Skeletal muscle tissue (tissue), 4 donors: Measurements from ENCODE around the gene APEH. TPM values are rescaled to one million over a fixed set of nuclear protein-coding genes. Genes with fewer than 3 reads are reported as not detected.
A peak's percentile ranks its signal among the peaks of the same experiment; 100 is the strongest.

ENCODE experiments used
- H3K27ac ChIP-seq: one replicate; pipeline ENCODE4 v1.7.0; 2013; ENCODE audit warnings: mild to moderate bottlenecking, low read depth, low read length, inconsistent platforms
- H3K27me3 ChIP-seq, 3 donors: one replicate each; pipeline ENCODE4 v1.7.0; 2013; ENCODE audit warnings: low read length in 3 of 3; ENCODE audit not compliant: control insufficient read depth in 3 of 3, insufficient read depth in 3 of 3
- H3K36me3 ChIP-seq, 3 donors: one replicate each; pipeline ENCODE4 v1.7.0; 2013; ENCODE audit warnings: low read length in 3 of 3; ENCODE audit not compliant: control insufficient read depth in 3 of 3, insufficient read depth in 3 of 3
- H3K4me1 ChIP-seq, 3 donors: one replicate each; pipeline ENCODE4 v1.7.0; 2013; ENCODE audit warnings: low read length in 3 of 3, mild to moderate bottlenecking in 3 of 3; ENCODE audit not compliant: control insufficient read depth in 3 of 3, insufficient read depth in 3 of 3
- H3K4me3 ChIP-seq, 3 donors: one replicate each; pipeline ENCODE4 v1.7.0; 2013; ENCODE audit warnings: low read length in 3 of 3
- H3K9ac ChIP-seq, 3 donors: one replicate each; pipeline ENCODE4 v1.7.0; 2013; ENCODE audit warnings: low read length in 3 of 3, mild to moderate bottlenecking in 3 of 3, moderate library complexity in 2 of 3, low read depth in 1 of 3
- H3K9me3 ChIP-seq, 3 donors: one replicate each; pipeline ENCODE4 v1.7.0; 2013; ENCODE audit warnings: low read length in 3 of 3; ENCODE audit not compliant: control insufficient read depth in 3 of 3
- total RNA-seq: library from RNA; depleted of rRNA; stranded (reverse); fragments of >200 nt; gene quantifications from one replicate; pipeline ENCODE4 v1.2.3, GENCODE V29; 2014
- donor health status: Osteomylitis.

The APEH gene
- total RNA-seq, 1 donor from 2014 or later = 75.2 TPM

DNA sequence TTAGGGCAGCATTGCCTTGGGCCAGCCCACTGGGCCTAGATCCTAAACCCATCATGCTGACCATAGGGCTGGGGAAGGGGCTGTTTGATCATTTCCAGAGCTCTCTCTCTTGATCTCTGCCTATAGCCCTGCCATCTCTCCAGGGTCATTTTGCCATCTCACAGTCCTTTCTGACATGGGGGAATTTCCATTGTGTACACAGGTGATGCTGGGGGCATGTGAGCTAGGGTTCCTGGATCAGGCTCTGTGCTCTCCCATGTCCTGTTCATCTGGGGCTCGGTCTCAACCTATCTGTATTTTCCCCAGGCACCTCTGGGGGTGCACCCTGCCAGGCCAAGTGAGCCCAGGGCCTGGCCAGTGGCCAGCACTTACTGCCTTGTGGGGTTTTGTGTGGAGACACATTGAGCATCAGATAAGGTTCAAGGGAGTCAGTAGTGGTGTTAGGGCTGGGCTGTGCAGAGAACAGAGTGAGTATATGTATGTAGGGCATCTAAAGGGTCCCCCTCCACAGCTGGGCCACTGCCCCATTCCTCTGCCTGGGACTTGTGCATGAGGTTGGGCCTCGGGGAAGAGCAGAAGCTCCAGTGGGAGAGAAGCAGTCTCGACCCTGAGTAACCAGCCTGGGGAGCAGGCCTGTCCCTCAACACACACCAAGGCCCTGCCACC, 25.7 kb upstream of the APEH start:
- peak overlapping the region; percentile 84 for H3K27ac ChIP-seq
- peaks cover 31 to 52% (median 43%) of the 10 kb centered on the region in 3 donors for H3K4me1 ChIP-seq
- no peaks in the 10 kb centered on the region for H3K27me3 ChIP-seq
- H3K9ac ChIP-seq = peak overlapping the region; percentile 28 to 65 (median 58)
- H3K9me3 ChIP-seq = no peaks in the 10 kb centered on the region
- H3K4me3 ChIP-seq = peak overlapping the region in 1 of 3 donors; percentile 17
- no peaks in the 10 kb centered on the region for H3K36me3 ChIP-seq

DNA sequence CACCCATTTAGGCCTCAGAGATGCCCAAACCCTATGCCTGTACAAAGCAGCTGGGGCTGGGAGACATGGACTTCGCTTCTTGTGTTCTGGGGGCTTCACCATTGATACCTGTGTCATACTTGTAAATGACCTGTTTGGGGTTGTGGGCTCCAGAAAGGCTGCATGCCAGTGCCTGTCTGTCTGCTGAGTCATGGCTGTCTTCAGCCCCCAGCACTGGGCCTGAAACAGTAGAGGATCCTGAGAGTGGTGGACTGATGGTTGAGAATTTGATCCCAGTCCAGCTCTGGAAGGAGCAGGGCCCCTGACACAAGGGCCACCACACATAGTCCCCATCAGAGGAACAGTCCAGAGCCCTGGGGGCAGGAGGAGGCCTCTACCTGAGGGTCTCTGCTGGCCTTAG, 24.6 kb upstream of the APEH start:
- no peaks in the 10 kb centered on the region for H3K36me3 ChIP-seq
- peaks cover 31 to 48% (median 43%) of the 10 kb centered on the region in 3 donors for H3K4me1 ChIP-seq
- no peaks in the 10 kb centered on the region for H3K27me3 ChIP-seq
- H3K9ac ChIP-seq = peak overlapping the region in 2 of 3 donors; percentile 50 to 51
- no peak overlapping the region for H3K27ac ChIP-seq
- H3K9me3 ChIP-seq = no peaks in the 10 kb centered on the region
- no peak overlapping the region for H3K4me3 ChIP-seq

DNA sequence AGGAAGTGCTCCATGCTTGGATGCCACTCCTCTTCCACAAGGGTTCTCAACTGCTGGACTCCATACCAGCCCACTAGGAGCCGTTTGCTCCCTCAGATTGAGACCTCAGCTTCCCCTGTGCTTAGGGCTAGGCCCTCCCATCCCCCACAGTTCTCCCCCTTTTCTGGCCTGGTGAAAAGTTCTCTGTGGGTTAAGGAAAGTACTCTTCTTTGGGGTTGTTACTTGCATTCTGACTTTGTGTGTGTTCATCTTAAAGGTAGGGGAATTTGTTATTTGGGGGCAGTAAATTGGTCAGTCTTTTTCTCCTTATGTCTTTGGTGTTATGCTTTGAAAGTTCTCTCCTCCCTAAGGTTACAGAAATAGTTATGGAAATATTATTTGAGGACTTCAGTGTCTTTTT, 24.0 kb upstream of the APEH start:
- H3K27ac ChIP-seq = no peak overlapping the region
- no peak overlapping the region for H3K4me3 ChIP-seq
- no peaks in the 10 kb centered on the region for H3K27me3 ChIP-seq

DNA sequence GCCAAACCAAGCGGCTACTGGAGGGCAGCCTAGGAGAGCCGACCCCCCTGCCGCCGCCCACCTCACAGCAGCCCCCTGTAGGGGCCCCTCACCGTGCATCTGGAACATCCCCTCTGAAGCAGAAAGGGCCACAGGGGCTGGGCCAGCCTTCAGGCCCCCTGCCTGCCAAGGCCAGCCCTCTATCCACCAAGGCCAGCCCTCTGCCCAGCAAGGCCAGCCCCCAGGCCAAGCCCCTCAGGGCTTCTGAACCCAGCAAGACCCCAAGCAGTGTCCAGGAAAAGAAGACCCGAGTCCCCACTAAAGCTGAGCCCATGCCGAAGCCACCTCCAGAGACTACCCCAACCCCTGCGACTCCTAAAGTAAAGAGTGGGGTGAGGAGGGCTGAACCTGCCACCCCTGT, 23.5 kb upstream of the APEH start:
- H3K36me3 ChIP-seq = no peaks in the 10 kb centered on the region
- no peak overlapping the region for H3K27ac ChIP-seq
- no peaks in the 10 kb centered on the region for H3K9me3 ChIP-seq
- peaks cover 27 to 40% (median 38%) of the 10 kb centered on the region in 3 donors for H3K4me1 ChIP-seq
- no peak overlapping the region for H3K4me3 ChIP-seq
- H3K9ac ChIP-seq = no peak overlapping the region
- no peaks in the 10 kb centered on the region for H3K27me3 ChIP-seq

More for the DNA sequence above, 24.0 kb upstream of the APEH start:
- H3K9me3 ChIP-seq = no peaks in the 10 kb centered on the region
- no peaks in the 10 kb centered on the region for H3K36me3 ChIP-seq
- peaks cover 31 to 45% (median 39%) of the 10 kb centered on the region in 3 donors for H3K4me1 ChIP-seq
- no peak overlapping the region for H3K9ac ChIP-seq

DNA sequence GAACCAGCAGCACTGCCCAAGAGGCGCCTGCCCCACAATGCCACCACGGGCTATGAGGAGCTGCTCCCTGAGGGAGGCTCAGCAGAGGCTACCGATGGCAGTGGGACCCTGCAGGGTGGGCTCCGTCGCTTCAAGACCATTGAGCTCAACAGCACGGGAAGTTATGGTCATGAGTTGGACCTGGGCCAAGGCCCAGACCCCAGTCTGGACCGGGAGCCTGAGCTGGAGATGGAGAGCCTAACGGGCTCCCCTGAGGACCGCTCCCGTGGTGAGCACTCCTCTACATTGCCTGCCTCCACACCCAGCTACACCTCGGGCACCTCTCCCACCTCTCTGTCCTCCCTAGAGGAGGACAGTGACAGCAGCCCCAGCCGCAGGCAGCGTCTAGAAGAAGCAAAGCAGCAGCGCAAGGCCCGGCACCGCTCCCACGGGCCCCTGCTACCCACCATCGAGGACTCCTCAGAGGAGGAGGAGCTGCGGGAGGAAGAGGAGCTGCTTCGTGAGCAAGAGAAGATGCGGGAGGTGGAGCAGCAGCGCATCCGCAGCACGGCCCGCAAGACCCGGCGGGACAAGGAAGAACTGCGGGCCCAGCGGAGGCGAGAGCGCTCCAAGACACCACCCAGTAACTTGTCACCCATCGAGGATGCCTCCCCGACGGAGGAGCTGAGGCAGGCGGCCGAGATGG, 21.8 kb upstream of the APEH start:
- H3K9ac ChIP-seq = no peak overlapping the region
- peaks cover 17 to 31% (median 29%) of the 10 kb centered on the region in 3 donors for H3K4me1 ChIP-seq

DNA sequence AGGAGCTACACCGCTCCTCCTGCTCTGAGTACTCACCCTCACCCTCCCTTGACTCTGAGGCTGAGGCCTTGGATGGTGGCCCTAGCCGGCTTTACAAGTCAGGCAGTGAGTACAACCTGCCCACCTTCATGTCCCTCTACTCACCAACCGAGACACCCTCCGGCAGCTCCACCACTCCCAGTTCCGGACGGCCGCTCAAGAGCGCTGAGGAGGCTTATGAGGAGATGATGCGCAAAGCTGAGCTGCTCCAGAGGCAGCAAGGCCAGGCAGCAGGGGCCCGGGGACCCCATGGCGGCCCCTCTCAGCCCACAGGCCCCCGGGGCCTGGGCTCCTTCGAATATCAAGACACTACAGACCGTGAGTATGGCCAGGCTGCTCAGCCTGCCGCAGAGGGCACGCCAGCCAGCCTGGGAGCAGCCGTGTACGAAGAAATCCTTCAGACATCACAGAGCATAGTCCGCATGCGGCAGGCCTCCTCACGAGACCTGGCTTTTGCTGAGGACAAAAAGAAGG, 21.2 kb upstream of the APEH start:
- Histone ChIP-seq H3K4me1 (peaks cover 13 to 25% (median 23%) of the 10 kb centered on the region in 3 donors), H3K9me3 (no peaks in the 10 kb centered on the region), H3K9ac (no peak overlapping the region), H3K27me3 (peaks cover 0 to 14% (median 0%) of the 10 kb centered on the region in 3 donors), H3K4me3 (no peak overlapping the region), H3K36me3 (no peaks in the 10 kb centered on the region), H3K27ac (no peak overlapping the region)

More for the DNA sequence above, 21.8 kb upstream of the APEH start:
- Histone ChIP-seq H3K27me3 (peaks cover 0 to 11% (median 0%) of the 10 kb centered on the region in 3 donors), H3K27ac (no peak overlapping the region), H3K4me3 (no peak overlapping the region), H3K36me3 (no peaks in the 10 kb centered on the region), H3K9me3 (no peaks in the 10 kb centered on the region)

DNA sequence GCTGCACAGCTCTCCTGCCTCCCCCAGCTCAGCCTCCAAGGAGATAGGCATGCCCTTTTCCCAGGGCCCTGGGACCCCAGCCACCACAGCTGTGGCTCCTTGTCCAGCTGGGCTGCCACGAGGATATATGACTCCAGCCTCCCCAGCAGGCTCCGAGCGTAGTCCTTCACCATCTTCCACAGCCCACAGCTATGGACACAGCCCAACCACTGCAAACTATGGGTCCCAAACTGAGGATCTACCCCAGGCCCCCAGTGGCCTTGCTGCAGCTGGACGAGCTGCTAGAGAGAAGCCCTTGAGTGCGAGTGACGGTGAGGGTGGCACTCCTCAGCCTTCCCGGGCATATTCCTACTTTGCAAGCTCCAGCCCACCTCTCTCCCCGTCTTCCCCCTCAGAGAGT, 20.5 kb upstream of the APEH start:
- no peak overlapping the region for H3K27ac ChIP-seq
- H3K9me3 ChIP-seq = no peaks in the 10 kb centered on the region
- peaks cover 6 to 18% (median 16%) of the 10 kb centered on the region in 3 donors for H3K4me1 ChIP-seq
- H3K36me3 ChIP-seq = no peaks in the 10 kb centered on the region
- H3K9ac ChIP-seq = no peak overlapping the region
- H3K27me3 ChIP-seq = peaks cover 0 to 14% (median 4%) of the 10 kb centered on the region in 3 donors
- no peak overlapping the region for H3K4me3 ChIP-seq

DNA sequence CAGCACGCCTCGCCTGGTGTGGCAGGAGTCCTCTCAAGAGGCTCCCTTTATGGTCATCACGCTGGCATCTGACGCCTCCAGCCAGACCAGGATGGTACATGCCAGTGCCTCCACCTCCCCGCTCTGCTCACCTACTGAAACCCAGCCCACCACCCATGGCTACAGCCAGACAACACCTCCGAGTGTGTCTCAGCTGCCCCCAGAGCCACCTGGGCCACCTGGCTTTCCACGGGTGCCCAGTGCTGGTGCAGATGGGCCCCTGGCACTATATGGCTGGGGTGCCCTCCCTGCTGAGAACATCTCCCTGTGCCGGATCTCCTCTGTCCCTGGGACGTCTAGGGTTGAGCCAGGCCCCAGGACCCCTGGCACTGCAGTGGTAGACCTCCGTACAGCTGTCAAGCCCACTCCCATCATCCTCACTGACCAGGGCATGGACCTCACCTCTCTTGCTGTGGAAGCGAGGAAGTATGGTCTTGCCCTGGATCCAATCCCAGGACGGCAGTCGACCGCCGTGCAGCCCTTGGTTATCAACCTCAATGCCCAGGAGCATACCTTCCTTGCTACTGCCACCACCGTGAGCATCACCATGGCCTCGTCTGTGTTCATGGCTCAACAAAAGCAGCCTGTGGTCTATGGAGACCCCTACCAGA, 19.9 kb upstream of the APEH start:
- Histone ChIP-seq H3K9me3 (no peaks in the 10 kb centered on the region), H3K4me1 (peaks cover 0 to 12% (median 9%) of the 10 kb centered on the region in 3 donors), H3K4me3 (no peak overlapping the region), H3K36me3 (no peaks in the 10 kb centered on the region), H3K27me3 (peaks cover 0 to 14% (median 4%) of the 10 kb centered on the region in 3 donors), H3K27ac (no peak overlapping the region), H3K9ac (no peak overlapping the region)

DNA sequence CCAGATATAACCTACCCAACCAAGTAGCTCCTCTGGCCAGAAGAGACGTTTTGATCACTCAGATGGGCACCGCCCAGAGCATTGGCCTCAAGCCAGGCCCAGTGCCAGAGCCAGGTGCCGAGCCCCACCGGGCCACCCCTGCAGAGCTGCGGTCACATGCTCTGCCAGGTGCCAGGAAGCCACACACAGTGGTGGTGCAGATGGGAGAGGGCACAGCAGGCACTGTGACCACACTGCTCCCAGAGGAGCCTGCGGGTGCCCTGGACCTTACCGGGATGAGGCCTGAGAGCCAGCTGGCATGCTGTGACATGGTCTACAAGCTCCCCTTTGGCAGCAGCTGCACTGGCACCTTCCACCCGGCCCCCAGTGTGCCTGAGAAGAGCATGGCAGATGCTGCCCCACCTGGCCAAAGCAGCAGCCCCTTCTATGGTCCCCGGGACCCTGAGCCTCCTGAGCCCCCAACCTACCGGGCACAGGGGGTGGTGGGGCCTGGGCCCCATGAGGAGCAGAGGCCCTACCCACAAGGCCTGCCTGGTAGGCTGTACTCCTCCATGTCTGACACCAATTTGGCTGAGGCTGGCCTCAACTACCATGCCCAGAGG, 19.1 kb upstream of the APEH start:
- Histone ChIP-seq H3K27ac (no peak overlapping the region), H3K27me3 (peaks cover 0 to 14% (median 4%) of the 10 kb centered on the region in 3 donors), H3K4me1 (peaks cover 0 to 4% (median 2%) of the 10 kb centered on the region in 3 donors), H3K9ac (no peak overlapping the region), H3K36me3 (no peaks in the 10 kb centered on the region), H3K4me3 (no peak overlapping the region), H3K9me3 (no peaks in the 10 kb centered on the region)
